Measurements from ENCODE around the gene ZWILCH. TPM values are rescaled to one million over a fixed set of nuclear protein-coding genes. Genes with fewer than 3 reads are reported as not detected.

Gene ZWILCH
- total and polyA plus RNA-seq, 2 experiments from 2014 or later = 9.8 to 17.8 TPM

- H4K20me1 ChIP-seq (ENCODE audit: insufficient read depth, poor library complexity, severe bottlenecking) = no peaks in the 10 kb centered on the region
- no peaks in the 10 kb centered on the region for H3K9me3 ChIP-seq (ENCODE audit: low read depth)
- no peaks in the 10 kb centered on the region for H3K9me2 ChIP-seq (replicated peaks; ENCODE audit: insufficient read depth)
- H3K36me3 ChIP-seq (replicated peaks; ENCODE audit: insufficient read depth, low read depth) = no peaks in the 10 kb centered on the region
- TF ChIP-seq EZH2 (IDR thresholded peaks at IDR 0.05; ENCODE audit: borderline replicate concordance) (no peak), EZH2phosphoT487 (IDR thresholded peaks at IDR 0.05; ENCODE audit: low read depth, severe bottlenecking, unreplicated experiment) (no peak), CTCF (IDR thresholded peaks at IDR 0.05; ENCODE audit: poor library complexity) (no peak)
- no peak overlapping the region for H3K4me3 ChIP-seq
- no peak overlapping the region for H3K27ac ChIP-seq
- no peak for DNase-seq (ENCODE audit: low spot score)
- no peaks in the 10 kb centered on the region for H3K79me2 ChIP-seq
- H3K27me3 ChIP-seq = no peaks in the 10 kb centered on the region
- H2AFZ ChIP-seq = no peak overlapping the region
- WGBS (ENCODE audit: low lambda C conversion rate, missing lambda C conversion rate) = 82% methylated on average over 5 of the region's 5 CpGs
- no peaks in the 10 kb centered on the region for H3K4me1 ChIP-seq (ENCODE audit: insufficient read depth)
- no peak overlapping the region for H3K4me2 ChIP-seq
These were observed 20.5 kb upstream of the ZWILCH start for GRCh38 chr15:66484539-66485112.

GRCh38 chr15:66486887-66487286, 18.2 kb upstream of the ZWILCH start:
- Histone ChIP-seq H2AFZ (no peak overlapping the region), H3K79me2 (no peaks in the 10 kb centered on the region), H3K36me3 (replicated peaks; ENCODE audit: insufficient read depth, low read depth) (no peaks in the 10 kb centered on the region), H3K27me3 (no peaks in the 10 kb centered on the region), H3K4me2 (no peak overlapping the region), H3K27ac (no peak overlapping the region), H4K20me1 (ENCODE audit: insufficient read depth, poor library complexity, severe bottlenecking) (no peaks in the 10 kb centered on the region), H3K9me2 (replicated peaks; ENCODE audit: insufficient read depth) (no peaks in the 10 kb centered on the region), H3K9me3 (ENCODE audit: low read depth) (no peaks in the 10 kb centered on the region), H3K4me1 (ENCODE audit: insufficient read depth) (no peaks in the 10 kb centered on the region), H3K4me3 (no peak overlapping the region)
- DNase-seq (ENCODE audit: low spot score) = no peak
- 96% methylated on average over 3 of the region's 3 CpGs for WGBS (ENCODE audit: low lambda C conversion rate, missing lambda C conversion rate)
- TF ChIP-seq CTCF (IDR thresholded peaks at IDR 0.05; ENCODE audit: poor library complexity) (no peak), EZH2phosphoT487 (IDR thresholded peaks at IDR 0.05; ENCODE audit: low read depth, severe bottlenecking, unreplicated experiment) (no peak), EZH2 (IDR thresholded peaks at IDR 0.05; ENCODE audit: borderline replicate concordance) (no peak)

GRCh38 chr15:66488525-66488924, 16.6 kb upstream of the ZWILCH start:
- Histone ChIP-seq H3K27ac (no peak overlapping the region), H2AFZ (no peak overlapping the region), H3K4me1 (ENCODE audit: insufficient read depth) (no peaks in the 10 kb centered on the region), H3K79me2 (no peaks in the 10 kb centered on the region), H3K9me2 (replicated peaks; ENCODE audit: insufficient read depth) (no peaks in the 10 kb centered on the region), H3K36me3 (replicated peaks; ENCODE audit: insufficient read depth, low read depth) (no peaks in the 10 kb centered on the region), H3K4me2 (no peak overlapping the region), H4K20me1 (ENCODE audit: insufficient read depth, poor library complexity, severe bottlenecking) (no peaks in the 10 kb centered on the region), H3K9me3 (ENCODE audit: low read depth) (no peaks in the 10 kb centered on the region), H3K27me3 (no peaks in the 10 kb centered on the region), H3K4me3 (no peak overlapping the region)
- 90% methylated on average over 5 of the region's 5 CpGs for WGBS (ENCODE audit: low lambda C conversion rate, missing lambda C conversion rate)
- DNase-seq (ENCODE audit: low spot score) = no peak
- no peak for TF ChIP-seq EZH2 (IDR thresholded peaks at IDR 0.05; ENCODE audit: borderline replicate concordance)
- TF ChIP-seq CTCF (IDR thresholded peaks at IDR 0.05; ENCODE audit: poor library complexity) = no peak
- TF ChIP-seq EZH2phosphoT487 (IDR thresholded peaks at IDR 0.05; ENCODE audit: low read depth, severe bottlenecking, unreplicated experiment) = no peak
